Amniotic stem cell (primary cell): Measurements from ENCODE around the gene LCN9.
"Not testable (repeated sequence)": the region's sequence is repeated elsewhere in the genome, so short reads cannot be mapped to it uniquely, and the experiment has no call there.

ENCODE experiments used
- DNase-seq: peaks from one replicate; lab custom pipeline; 2025; lab: John Stamatoyannopoulos, UW

Gene LCN9

GRCh38 chr9:135647884-135648283 is 15.2 kb upstream of the LCN9 start:
- DNase-seq = no peak

DNA sequence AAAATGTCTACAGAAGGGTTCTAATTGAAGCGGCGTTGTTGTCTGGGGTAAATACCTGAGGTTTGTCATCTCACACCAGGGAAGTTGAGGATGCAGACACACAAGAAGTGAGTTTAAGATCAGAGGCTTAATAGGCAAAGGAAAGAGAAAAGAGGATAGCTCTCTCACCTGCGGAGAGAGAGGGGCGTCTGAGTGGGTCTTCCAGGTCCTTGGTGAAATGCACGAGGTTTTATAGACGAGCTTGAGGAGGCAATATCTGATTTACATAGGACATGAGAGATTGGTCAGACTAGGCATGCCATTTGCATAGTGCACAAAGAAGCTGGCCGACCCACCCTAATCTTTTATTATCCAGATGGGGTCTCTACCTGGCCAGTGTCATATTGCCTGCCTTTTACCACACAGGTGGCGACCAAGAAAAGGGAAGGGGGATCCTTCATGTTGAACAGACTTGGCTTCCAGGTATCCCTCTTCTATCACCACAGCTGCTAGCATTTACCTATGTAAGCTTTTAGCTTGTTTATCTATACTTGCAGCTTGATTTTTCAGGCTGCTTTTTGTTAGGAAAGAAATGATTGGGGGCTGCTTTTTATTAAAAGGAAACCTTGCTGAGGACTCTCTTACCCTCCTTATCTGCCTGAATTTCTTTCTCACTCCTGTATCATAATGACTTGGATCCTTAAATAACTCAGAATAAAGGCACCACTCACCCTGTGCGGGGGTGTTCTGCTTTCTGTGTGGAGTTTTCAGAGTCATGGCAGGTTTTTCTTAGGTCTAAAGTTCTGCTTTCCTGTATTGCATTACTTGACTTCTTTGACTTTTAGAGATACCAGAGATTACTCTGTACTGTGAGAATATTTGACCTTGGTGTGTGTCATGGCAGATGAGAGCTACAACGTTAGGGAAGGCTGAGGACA is 14.4 kb upstream of the LCN9 start:
- DNase-seq = no peak

- DNase-seq = no peak
Observed at GRCh38 chr9:135649508-135649907, 13.6 kb upstream of the LCN9 start.

DNA sequence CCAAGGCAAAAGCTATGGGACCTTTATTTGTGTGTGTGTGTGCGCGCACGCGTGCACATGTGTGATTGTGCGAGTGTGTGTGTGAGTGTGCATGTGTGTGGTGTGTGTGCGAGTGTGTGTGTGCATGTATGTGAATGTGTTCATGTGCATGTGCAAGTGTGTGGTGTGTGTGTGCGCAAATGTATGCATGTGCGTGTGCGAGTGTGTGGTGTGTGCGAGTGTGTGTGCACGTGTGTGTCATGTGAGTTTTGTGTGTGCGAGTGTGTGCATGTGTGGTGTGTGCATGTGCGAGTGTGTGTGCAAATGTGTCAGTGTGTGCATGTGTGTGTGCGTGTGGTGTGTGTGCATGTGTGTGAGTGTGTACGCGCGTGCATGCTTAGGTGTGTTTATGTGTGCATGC is 12.7 kb upstream of the LCN9 start:
- DNase-seq = no peak

- DNase-seq = no peak
Observed at GRCh38 chr9:135655317-135655716, 7.8 kb upstream of the LCN9 start.

DNA sequence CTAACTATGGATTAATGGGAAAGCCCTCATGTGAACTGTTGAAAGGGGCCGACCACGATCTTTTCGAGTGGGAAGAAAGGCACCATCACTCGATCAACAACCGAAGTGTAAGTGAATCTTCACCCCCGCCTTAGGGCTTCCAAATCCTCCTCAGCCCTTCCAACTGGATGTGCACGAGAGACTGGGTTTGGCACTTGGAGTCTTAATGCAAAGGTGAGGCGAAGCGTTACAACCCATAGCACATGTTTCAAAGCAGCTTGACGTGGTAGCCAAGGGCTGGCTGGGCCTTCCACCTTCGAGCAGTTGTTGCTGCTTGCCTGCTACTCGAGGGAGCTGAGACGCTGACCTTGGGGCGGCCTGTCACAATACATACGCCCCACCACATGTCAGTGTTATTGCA is 5.7 kb upstream of the LCN9 start:
- no peak for DNase-seq

DNA sequence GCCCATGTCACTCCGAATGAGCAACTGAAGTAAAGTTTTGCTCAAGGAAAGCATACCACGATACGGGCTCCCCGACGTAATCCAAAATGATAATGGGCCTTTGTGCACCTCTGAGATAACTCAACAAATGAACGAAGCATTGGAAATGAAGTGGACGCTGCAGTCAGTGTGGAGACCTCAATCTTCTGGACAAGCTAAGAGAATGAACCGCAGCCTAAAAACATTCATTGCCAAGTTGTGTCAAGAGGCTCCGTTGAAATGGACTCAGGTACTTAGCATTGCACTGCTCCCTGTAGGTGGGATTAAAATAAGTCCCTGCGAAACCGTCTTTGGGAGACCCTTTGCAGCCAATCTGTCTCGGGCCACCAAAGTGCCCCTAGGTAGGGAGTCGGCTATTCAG is 3.9 kb upstream of the LCN9 start:
- no peak for DNase-seq

DNA sequence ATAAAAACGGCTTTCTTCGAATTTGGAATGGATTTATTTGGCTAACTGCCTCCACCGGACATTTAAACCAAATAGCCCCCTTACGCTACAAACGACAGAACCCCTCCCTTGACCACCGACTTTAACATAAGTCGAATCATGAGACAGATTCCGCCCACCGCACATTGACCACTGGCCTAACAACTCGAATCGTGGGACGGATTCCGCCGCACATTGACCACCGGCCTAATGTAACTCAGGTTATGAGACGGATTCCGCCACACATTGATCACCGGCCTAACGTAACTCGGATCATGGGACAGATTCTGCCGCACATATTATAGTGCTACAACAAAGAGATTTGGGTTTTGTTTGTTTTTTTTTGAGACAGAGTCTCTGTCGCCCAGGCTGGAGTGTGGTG is 2.7 kb upstream of the LCN9 start:
- DNase-seq = no peak

GRCh38 chr9:135661816-135662560 is 1.1 kb upstream of the LCN9 start:
- no peak for DNase-seq

DNA sequence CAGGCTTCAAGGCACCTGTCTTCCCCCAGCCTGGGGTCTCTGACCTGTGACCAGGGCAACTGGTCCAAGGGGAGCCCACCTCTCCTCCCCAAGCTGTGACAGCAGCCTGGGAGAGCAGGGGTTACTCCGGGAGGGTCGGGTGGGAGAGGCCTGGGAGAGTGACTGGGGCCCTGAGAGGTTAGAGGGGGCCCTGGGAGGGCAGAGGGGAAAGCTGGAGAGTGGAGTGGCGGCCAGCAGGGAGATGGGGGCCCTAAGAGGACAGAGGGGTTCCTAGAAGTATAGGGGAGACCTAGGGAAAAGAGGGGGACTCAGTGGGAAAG is 302 bp downstream of the LCN9 start:
- DNase-seq = no peak

- DNase-seq = no peak
Observed at GRCh38 chr9:135663857-135664256, 748 bp downstream of the LCN9 start.

GRCh38 chr9:135664266-135664665 is 1.2 kb downstream of the LCN9 start:
- DNase-seq = no peak

GRCh38 chr9:135664801-135665794 is 2.0 kb downstream of the LCN9 start:
- DNase-seq = no peak

DNA sequence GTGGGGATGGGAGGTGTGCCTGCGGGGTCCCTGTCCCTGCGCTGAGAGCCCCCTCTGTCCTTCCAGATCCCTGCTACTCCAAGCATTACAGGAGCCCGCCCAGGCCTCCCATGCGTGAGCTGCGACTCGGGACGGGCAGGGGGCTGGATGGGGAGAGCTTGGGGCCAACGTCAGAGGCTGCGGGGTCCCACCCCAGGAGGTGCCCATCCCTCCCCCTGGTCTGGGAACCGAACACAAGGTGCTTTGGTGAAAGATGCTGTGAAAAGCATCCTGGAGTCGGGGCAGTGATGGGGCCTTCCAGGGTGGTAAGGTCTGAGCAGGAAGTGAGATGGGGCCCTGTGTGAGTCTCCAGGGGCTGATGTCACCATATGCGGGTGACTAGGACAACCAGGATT is 2.7 kb downstream of the LCN9 start:
- no peak for DNase-seq

GRCh38 chr9:135666534-135667462 is 3.7 kb downstream of the LCN9 start:
- no peak for DNase-seq

DNA sequence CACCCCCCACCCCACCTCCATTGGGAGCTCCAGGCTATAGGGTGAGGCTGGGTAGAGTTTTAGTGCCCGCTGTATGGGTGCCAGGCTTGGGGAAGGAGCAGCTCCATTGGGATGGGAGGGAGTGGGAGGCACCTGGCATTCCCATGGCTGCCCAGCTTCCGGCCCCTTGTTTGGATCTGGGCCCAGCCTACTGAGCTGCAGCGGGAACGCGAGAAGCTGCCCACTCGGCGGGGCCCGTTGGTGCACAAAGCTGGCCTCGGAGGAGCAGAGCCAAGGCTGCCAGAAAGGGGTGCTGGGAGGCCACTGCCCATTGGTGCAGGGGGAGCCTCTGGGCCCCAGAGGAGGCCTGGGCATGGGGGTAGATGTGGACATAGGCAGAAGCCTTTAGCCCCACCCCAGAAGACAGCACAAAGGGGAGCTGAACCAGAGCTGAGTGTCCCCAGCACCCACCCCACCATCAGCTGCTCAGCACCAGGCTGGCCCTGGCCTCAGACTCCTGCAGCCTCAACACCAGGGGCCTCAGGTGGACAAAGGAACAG is 4.4 kb downstream of the LCN9 start:
- DNase-seq = no peak

GRCh38 chr9:135669018-135669417 is 5.9 kb downstream of the LCN9 start:
- not testable (repeated sequence) for DNase-seq

- no peak for DNase-seq
Observed at GRCh38 chr9:135669616-135670285, 6.6 kb downstream of the LCN9 start.

- no peak for DNase-seq
Observed at GRCh38 chr9:135670721-135671590, 7.8 kb downstream of the LCN9 start.
